ENCODE results near the gene MSL1.

The MSL1 gene

GRCh38 chr17:40104594-40105486 is 16.9 kb upstream of the MSL1 start:
- DNase-seq (ENCODE audit: low read depth): no peak

DNA sequence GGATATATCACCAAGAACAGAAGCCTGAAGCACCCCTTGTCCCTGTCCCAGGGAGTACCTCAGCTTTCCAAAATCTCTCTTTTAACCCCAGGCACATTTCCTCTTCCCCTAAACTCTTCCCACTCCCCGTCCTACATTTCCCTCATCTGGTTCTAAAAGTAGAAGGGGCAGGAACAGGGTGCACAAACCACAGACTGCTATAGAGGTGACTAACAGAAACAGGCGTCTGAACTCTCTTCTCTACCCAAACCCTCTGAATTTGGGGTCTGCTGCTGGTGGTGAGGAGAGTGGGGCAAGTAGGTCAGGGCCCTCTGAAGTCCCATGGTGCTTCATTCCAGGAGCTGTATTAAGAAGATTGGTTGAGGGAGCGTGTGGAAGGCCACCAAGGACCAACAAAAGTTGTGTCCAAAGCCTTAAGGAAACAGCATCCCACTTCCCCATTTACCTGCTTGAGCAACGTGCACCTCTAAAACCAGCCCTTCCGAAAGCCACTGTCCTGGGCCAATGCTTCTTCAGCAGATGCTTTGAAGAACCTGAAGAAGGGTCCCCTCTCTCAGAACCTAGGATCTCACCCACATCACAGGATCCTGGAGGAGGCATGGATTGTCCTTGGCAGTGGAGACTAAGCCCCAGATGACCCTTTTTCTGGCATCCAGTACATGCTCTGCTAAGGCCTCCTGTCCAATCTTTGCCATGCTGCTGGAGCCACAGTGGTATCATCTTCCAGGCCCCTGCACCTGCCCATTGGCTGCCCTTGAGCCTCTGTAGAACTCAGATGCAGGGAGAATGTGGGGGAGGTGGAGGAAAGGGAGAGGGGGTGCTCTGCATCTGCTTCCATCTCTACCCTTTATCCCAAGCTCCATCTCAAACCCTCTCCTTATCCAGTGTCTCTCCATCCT is 15.7 kb upstream of the MSL1 start:
- DNase-seq (ENCODE audit: low read depth): no peak

- DNase-seq (ENCODE audit: low read depth): no peak
These were observed 14.8 kb upstream of the MSL1 start for GRCh38 chr17:40106760-40107521.

- DNase-seq (ENCODE audit: low read depth): no peak
These were observed 14.1 kb upstream of the MSL1 start for GRCh38 chr17:40107522-40108174.

GRCh38 chr17:40108970-40109824 is 12.6 kb upstream of the MSL1 start:
- no peak for DNase-seq (ENCODE audit: low read depth)

- no peak for DNase-seq (ENCODE audit: low read depth)
These were observed 11.5 kb upstream of the MSL1 start for GRCh38 chr17:40110026-40110845.

- DNase-seq (ENCODE audit: low read depth): peak; percentile 81
These were observed 10.3 kb upstream of the MSL1 start for GRCh38 chr17:40111221-40112128.

- no peak for DNase-seq (ENCODE audit: low read depth)
These were observed 9.5 kb upstream of the MSL1 start for GRCh38 chr17:40112191-40112711.

DNA sequence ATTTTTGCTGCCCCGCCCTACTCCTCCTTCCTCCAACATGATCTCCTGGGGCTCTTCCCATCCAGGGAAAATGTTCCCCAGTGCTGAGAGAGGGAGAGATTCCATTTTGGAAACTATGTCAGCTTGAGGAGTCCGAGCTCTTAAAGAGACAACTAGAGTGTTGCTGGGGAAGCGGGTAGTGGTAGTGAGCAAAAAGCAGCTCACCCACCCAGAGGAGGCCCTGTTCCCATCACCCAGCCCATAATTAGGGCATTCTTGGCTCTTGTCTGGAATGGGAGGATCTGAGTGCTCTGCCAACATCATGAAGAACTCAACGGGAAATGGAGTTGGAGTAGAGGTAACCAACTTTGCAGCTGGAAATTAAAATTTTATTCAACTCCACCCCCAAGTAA is 9.1 kb upstream of the MSL1 start:
- no peak for DNase-seq (ENCODE audit: low read depth)

GRCh38 chr17:40113110-40113906 is 8.5 kb upstream of the MSL1 start:
- peak; percentile 95 for DNase-seq (ENCODE audit: low read depth)

- no peak for DNase-seq (ENCODE audit: low read depth)
These were observed 7.9 kb upstream of the MSL1 start for GRCh38 chr17:40113907-40114245.

GRCh38 chr17:40115101-40115436 is 6.7 kb upstream of the MSL1 start:
- DNase-seq (ENCODE audit: low read depth): no peak

GRCh38 chr17:40122136-40122998 is 596 bp downstream of the MSL1 start:
- DNase-seq (ENCODE audit: low read depth): no peak

DNA sequence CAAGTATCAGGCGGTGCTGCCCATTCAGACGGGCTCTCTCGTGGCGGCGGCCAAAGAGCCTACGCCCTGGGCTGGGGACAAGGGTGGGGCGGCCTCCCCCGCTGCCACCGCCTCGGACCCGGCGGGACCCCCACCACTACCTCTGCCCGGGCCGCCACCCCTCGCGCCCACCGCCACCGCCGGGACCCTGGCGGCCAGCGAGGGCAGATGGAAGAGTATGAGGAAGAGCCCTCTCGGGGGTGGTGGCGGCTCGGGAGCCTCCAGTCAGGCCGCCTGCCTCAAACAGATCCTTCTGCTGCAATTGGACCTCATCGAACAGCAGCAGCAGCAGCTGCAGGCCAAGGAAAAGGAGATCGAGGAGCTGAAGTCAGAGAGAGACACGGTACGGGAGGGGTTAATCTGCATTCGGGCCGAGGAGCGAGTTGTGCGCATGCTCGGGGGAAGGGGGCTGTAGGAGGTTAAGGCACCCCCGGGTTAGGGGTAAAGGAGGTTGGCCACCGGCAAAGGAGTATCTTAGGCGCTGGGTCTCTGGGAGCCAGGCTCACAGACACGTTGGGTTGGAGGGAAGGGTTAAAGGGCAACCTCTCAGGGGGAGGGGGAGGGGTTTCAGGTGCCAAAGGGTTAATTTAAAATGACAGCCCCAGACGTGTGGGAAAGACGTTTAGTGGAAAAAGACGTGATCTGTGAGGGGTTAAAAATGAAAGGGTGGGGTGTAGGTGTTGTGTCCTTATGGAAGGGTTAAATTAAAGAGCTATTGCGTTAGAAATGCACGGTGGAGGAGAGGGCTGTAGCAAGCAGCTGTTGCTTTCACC is 1.4 kb downstream of the MSL1 start:
- DNase-seq (ENCODE audit: low read depth): no peak

- DNase-seq (ENCODE audit: low read depth): no peak
These were observed 2.0 kb downstream of the MSL1 start for GRCh38 chr17:40123811-40124114.

Data from fibroblast of the conjunctiva (primary cell).